Activated T-cell treated with anti-CD3 and anti-CD28 coated beads, Interleukin-2, amount 50 U/mL, for 1 hour (primary cell): ENCODE data around the gene HNRNPK.

Source experiments
- DNase-seq: peaks from one replicate; pipeline ENCODE4 v3.0.0-alpha.2; 2020

HNRNPK gene

DNA sequence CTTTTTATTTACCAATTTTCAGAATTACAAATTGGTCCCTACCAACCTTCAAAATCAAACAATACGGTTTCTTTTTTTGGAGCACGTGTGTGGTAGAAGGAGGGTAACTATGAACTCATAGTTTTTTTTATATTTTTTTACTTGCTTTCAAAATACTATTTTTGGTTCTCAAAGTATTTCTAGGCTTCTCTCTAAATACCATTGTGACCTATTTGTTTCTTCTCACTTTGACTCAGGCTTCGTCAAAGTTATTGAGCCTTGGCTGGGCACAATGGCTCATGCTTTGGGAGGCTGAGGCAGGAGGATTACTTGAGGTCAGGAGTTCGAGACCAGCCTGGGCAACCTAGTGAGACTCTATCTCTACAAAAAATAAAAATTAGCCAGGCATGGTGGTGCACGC is 47.2 kb downstream of the HNRNPK start:
- no peak for DNase-seq

GRCh38 chr9:83932011-83932410 is 48.0 kb downstream of the HNRNPK start:
- DNase-seq, result no peak

- no peak for DNase-seq
These were observed 49.1 kb downstream of the HNRNPK start for GRCh38 chr9:83930881-83931280.

- no peak for DNase-seq
These were observed 52.4 kb downstream of the HNRNPK start for GRCh38 chr9:83927591-83927990.

DNA sequence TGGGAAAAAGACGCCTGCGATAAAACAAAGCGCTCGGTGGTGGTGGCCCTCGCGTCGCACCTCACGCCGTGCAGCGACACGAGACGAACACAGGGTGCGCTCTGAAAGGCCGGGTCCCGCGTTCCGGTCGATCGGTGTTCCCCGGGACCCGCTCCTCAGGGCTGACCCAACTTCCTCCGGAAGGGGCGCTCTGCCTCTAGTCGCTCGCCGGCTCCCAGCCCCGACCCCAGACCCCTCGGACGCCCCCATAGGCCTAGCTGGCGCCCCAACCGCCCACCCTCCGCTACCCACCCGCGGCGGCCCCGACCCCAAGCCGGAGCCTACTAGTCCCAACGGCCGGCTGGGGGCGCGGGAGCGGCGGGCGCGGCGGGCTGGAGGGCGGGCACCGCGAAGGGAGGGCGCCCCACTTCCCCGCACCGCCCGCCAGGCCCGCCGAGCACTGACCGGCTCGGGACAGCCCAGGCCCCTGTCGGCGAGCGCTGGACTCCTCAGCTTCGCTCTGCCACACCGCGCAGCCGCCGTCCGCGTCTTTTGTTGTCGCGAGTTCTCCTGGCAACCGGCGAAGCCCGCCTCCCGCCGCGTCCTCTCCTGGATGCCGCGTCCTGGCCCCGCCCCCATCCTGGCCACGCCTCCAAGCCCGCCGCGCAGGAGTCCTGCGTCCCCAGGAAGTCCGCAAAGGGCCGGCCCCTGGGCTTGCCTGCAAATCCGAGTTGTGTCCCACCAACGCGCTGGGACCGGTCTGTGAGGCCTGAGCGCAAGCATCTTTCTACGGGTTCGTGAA is 58.9 kb downstream of the HNRNPK start, which contains the start of gene KIF27:
Gene KIF27, minus strand, starts transcription at position 506 of the 781 bp plus-strand sequence. CDS start 5,841 bp downstream, outside the sequence.
- peak; percentile 95 for DNase-seq

DNA sequence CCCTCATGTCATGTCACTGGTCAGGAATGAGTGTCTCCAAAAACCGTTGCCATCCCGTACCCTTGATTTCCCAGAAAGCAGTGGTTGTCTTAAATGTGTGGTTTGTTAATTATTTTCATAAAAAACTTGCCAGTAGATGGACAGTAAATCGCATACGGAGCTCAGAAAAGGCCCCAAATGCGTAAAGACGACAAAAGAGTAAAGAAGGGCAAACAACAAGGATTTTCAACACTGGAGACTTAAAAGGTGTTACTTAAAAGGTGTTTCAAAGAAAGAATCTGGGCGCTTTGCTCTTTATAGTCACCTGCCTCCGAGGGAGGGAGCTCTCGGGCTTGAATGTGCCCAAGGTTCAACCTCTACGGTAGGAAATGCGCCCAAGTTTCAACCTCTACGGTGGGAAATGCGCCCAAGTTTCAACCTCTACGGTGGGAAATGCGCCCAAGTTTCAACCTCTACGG is 59.5 kb downstream of the HNRNPK start:
- DNase-seq, result no peak

- no peak for DNase-seq
These were observed 60.9 kb downstream of the HNRNPK start for GRCh38 chr9:83919111-83919510.
